ENCODE results near the gene RNU4-1. TPM values are rescaled to one million over a fixed set of nuclear protein-coding genes. Genes with fewer than 3 reads are reported as not detected.
"Not testable (repeated sequence)": the region's sequence is repeated elsewhere in the genome, so short reads cannot be mapped to it uniquely, and the experiment has no call there.

The RNU4-1 gene
- total and polyA plus RNA-seq, 10 donors = under 0.01 to 7,358 (median 2,736) TPM; not detected in 4

DNA sequence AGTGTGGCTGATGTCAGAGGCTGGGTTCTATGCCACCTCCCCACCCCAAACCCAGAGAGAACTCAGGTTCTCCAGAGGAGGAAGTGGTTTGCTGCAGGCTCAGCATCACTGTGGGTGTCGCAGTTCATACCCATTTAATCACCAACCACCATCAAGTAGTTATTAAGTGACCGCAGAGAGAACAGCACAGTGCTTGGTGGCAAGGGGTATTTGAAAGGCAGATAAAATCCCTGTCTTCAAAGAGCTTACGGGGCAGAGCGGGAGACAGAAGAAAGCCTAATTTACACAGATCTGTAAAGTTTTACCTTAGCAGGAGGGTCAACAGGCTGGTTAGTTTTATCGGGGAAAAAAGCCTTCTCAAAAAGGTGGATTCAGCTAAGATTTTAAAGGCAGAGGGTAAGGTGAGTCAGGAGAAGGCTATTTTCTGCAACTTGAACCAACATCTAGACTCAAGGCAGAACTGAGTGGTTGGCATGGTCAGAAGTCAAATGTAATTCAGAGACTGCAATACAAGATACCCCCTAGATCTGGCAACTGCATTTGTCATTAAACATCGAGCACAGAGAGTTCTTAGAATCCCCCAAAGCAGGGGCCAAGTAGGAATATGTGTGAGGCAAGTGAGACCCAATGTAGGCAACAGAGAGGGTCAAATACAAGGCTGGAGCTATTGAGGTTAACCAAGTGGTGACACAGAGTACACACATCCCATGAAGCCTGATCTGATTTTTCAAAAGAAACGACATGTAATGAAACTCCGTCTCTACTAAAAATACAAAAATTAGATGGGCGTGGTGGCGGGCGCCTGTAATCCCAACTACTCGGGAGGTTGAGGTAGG is 40.7 kb downstream of the RNU4-1 start:
- Histone ChIP-seq H3K27me3 (replicated peaks in 1 of 7) (peaks cover 0 to 62% (median 0%) of the 10 kb centered on the region in 7 donors), H3K4me1 (peaks cover 72 to 100% (median 97%) of the 10 kb centered on the region in 6 donors), H3K27ac (peak overlapping the region; percentile 55 to 97 (median 86)), H3K36me3 (peaks cover 0 to 16% (median 0%) of the 10 kb centered on the region in 6 donors), H3K9me3 (no peaks in the 10 kb centered on the region), H3K4me3 (peak overlapping the region in 1 of 8 donors; percentile 58)
- WGBS, 5 donors = 65 to 78% (median 66%) methylated on average over 12 of the region's 12 CpGs
- intact Hi-C loops (cut with DNase I; ENCODE audit: low total_unique reads) = no loop called here
- TF ChIP-seq POLR2A (IDR thresholded peaks at IDR 0.05) = no peak
- TF ChIP-seq, protein P1, sequence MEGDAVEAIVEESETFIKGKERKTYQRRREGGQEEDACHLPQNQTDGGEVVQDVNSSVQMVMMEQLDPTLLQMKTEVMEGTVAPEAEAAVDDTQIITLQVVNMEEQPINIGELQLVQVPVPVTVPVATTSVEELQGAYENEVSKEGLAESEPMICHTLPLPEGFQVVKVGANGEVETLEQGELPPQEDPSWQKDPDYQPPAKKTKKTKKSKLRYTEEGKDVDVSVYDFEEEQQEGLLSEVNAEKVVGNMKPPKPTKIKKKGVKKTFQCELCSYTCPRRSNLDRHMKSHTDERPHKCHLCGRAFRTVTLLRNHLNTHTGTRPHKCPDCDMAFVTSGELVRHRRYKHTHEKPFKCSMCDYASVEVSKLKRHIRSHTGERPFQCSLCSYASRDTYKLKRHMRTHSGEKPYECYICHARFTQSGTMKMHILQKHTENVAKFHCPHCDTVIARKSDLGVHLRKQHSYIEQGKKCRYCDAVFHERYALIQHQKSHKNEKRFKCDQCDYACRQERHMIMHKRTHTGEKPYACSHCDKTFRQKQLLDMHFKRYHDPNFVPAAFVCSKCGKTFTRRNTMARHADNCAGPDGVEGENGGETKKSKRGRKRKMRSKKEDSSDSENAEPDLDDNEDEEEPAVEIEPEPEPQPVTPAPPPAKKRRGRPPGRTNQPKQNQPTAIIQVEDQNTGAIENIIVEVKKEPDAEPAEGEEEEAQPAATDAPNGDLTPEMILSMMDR (IDR thresholded peaks at IDR 0.05 in 8 of 11, conservative IDR thresholded peaks at IDR 0.05 in 3 of 11) = peak in 2 of 11 experiments; percentile 14 to 28
- peak in 1 of 3 donors; percentile 88 for TF ChIP-seq POLR2AphosphoS5 (IDR thresholded peaks at IDR 0.05)
- DNase-seq = peak; percentile 87

DNA sequence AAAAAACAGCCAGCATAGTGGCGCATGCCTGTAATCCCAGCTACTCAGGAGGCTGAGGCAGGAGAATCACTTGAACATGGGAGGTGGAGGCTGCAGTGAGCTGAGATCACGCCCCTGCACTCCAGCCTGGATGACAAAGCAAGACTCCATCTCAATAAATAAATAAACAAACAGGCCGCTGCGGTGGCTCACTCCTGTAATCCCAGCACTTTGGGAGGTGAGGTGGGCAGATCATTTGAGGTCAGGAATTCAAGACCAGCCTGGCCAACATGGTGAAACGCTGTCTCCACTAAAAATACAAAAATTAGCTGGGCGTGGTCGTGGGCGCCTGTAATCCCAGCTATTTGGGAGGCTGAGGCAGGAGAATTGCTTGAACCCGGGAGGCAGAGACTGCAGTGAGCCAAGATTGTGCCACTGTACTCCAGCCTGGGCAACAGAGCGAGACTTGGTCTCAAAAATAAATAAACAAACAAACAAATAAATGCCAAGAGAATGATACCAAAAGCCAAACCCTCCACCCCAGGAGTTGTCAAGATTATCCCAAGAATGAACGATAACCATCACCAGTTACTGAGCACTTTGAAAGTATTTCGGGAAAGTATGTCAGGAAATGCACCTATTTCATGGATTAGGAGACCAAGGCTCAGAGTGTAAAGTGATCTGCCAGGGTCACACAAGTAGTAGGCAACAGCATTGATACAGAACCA is 41.5 kb downstream of the RNU4-1 start:
- DNase-seq; H3K9me3 ChIP-seq; intact Hi-C loops (cut with DNase I; ENCODE audit: low total_unique reads): not testable (repeated sequence)
- Histone ChIP-seq H3K4me3 (peak overlapping the region in 1 of 8 donors; percentile 58), H3K36me3 (peaks cover 0 to 16% (median 0%) of the 10 kb centered on the region in 6 donors), H3K4me1 (peaks cover 66 to 100% (median 95%) of the 10 kb centered on the region in 6 donors), H3K27me3 (replicated peaks in 1 of 7) (peaks cover 0 to 63% (median 0%) of the 10 kb centered on the region in 7 donors), H3K27ac (peak overlapping the region; percentile 19 to 97 (median 86))
- WGBS, 5 donors = 77 to 95% (median 89%) methylated on average over 12 of the region's 12 CpGs

DNA sequence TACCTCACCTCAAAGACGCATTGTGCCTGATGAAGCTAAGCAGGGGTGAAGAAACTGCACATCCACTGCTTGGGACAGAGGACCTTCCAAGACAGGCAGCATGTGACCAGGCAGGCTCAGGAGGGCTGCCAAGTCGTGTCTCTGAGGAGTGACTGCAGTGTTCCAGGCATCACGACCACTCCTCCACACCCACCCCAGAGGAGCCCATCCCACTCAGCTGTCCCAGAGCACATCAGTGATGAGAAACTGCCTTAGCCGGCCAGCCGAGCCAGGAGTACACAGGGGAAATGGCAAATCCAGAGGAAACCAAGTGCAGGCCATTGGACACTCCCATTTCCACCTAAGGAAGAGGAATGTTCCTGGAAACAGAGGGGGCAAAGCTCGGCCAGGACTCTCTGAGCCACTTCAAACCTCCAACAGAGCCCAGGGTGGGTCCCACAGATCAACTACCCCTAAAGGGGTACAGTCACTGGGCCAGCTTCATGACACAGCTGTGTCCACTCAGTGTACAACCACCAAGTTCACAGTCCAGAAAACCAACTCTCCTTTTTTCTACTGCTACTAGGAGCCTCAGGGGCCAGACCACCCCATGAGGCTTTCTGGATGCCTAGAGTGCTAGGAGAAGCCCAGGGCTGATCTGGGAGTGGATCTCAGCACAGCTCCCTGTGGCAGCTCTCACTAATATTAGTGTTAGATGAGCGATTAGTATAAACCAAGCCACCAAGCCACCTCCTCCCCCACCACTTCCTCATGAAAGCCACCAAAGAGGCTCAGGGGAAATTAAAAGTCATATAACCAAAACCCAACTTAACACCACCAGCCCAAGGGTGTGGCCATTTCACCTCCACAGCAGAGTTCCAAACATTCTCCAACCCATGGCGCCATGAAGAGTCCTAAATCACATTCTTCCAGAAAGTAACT is 42.9 kb downstream of the RNU4-1 start:
- H3K27ac ChIP-seq = peak overlapping the region; percentile 60 to 97 (median 86)
- WGBS, 5 donors = 38 to 53% (median 45%) methylated on average over 6 to 8 of the region's 8 CpGs
- peaks cover 0 to 5% (median 0%) of the 10 kb centered on the region in 6 donors for H3K36me3 ChIP-seq
- TF ChIP-seq POLR2AphosphoS5 (IDR thresholded peaks at IDR 0.05) (peak in 2 of 3 donors; percentile 27 to 40), POLR2A (IDR thresholded peaks at IDR 0.05) (no peak)
- TF ChIP-seq, protein P1 (IDR thresholded peaks at IDR 0.05 in 8 of 11, conservative IDR thresholded peaks at IDR 0.05 in 3 of 11) = no peak
- H3K9me3 ChIP-seq = no peaks in the 10 kb centered on the region
- peak overlapping the region in 1 of 8 donors; percentile 58 for H3K4me3 ChIP-seq
- H3K4me1 ChIP-seq = peaks cover 63 to 100% (median 93%) of the 10 kb centered on the region in 6 donors
- H3K27me3 ChIP-seq (replicated peaks in 1 of 7) = peaks cover 0 to 64% (median 0%) of the 10 kb centered on the region in 7 donors
- peak; percentile 81 for DNase-seq
- intact Hi-C loops (cut with DNase I; ENCODE audit: low total_unique reads) = no loop called here
